Suprapubic skin (tissue), 4 donors: ENCODE measurements around the gene RFX2.

Experiments
- EP300 ChIP-seq: sonication (generic); formaldehyde crosslinking; IDR thresholded peaks from one replicate; pipeline ENCODE4 v1.6.1; 2017; ENCODE audit warnings: antibody characterized with exemption
- POLR2A ChIP-seq, 2 donors: fragments of 450-650 bp; IDR thresholded peaks; one replicate each; pipeline ENCODE4 v1.6.1; 2017; ENCODE audit warnings: antibody characterized with exemption in 2 of 2, mild to moderate bottlenecking in 2 of 2, moderate library complexity in 2 of 2
- POLR2AphosphoS5 ChIP-seq, 3 donors: sonication (generic); formaldehyde crosslinking; IDR thresholded peaks; one replicate each; pipeline ENCODE4 v1.6.1; 2017; ENCODE audit warnings: antibody characterized with exemption in 3 of 3
- TF ChIP-seq, protein P1 (sequence below), 2 donors: fragments of 200-600 bp in 1 of 2; fragments of 450-650 bp in 1 of 2; sonication (generic) in 1 of 2; IDR thresholded peaks; one replicate each; pipeline ENCODE4 v1.5.1; 2016 to 2019; ENCODE audit warnings: antibody characterized with exemption in 2 of 2, mild to moderate bottlenecking in 1 of 2, moderate library complexity in 1 of 2

DNA sequence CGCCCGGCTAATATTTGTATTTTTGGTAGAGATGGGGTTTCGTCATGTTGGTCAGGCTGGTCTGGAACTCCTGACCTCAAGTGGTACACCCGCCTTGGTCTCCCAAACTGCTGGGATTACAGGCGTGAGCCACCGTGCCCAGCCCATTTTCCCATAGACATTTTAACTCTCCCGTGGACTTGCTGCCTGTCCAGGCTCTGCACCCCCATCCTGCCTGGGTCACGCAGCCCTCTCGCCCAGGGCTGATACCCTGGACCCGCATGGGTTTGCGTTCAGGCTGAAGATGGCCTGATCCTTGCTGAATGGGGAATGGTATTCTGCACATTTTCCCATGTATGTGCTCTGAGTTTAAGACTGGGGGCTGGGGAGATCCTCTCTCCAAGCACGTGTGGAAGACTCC lies 86.4 kb downstream of the RFX2 start:
- TF ChIP-seq, protein P1, sequence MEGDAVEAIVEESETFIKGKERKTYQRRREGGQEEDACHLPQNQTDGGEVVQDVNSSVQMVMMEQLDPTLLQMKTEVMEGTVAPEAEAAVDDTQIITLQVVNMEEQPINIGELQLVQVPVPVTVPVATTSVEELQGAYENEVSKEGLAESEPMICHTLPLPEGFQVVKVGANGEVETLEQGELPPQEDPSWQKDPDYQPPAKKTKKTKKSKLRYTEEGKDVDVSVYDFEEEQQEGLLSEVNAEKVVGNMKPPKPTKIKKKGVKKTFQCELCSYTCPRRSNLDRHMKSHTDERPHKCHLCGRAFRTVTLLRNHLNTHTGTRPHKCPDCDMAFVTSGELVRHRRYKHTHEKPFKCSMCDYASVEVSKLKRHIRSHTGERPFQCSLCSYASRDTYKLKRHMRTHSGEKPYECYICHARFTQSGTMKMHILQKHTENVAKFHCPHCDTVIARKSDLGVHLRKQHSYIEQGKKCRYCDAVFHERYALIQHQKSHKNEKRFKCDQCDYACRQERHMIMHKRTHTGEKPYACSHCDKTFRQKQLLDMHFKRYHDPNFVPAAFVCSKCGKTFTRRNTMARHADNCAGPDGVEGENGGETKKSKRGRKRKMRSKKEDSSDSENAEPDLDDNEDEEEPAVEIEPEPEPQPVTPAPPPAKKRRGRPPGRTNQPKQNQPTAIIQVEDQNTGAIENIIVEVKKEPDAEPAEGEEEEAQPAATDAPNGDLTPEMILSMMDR (IDR thresholded peaks at IDR 0.05) = no peak
- TF ChIP-seq POLR2A (IDR thresholded peaks at IDR 0.05) (no peak), POLR2AphosphoS5 (IDR thresholded peaks at IDR 0.05) (no peak), EP300 (no peak)
